ENCODE measurements around the gene EPB41L2.

Gene EPB41L2

DNA sequence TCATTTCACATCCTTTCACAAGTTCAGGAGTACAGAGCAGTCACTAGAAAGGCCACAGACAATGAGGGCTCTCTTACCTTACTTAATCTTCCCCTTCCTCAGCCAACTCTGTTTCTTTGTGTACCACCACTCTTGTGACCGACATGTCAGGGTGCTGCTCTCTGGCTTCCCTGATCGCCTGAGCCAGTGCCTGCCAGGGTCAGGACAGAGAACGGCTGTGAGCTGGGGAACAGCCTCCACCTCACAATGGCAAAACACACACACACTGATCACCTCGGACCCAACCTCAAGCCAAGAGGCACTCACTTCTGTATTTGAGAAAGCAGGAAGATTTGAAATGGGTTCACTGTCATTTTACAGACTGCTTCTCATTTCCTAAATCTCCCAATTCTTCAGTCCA is 205.0 kb downstream of the EPB41L2 start:
- no peak for FAIRE-seq

DNA sequence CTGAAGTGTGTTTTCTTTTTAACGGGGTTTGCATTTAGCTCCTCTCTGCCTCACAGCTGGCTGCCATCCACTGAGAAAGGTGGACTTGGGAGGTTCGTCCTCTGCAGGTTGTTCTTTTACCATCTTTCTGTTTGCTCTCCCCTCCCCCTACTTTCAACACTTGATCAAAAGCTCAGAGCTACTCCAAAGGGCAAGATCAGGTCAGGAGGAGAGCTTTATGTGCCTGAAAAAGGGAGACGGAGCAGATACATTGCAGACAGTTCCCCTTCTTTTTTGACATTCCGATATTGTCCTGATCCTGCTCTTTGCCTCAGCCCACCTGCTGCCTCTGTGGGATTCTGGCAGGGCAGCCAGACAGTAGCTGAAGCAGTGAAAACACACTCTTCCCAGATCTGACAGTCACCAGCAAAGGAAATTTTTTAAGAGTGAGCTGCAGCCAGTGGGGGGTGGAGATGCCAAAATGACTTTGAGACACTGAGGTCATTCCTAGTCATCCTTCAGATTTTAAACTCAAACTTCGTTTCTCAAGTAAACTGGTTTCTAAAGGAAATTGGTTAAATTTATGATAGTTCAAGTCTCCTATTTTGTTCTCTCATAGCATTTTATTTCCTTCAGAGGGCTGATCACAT is 209.4 kb downstream of the EPB41L2 start:
- FAIRE-seq: no peak

DNA sequence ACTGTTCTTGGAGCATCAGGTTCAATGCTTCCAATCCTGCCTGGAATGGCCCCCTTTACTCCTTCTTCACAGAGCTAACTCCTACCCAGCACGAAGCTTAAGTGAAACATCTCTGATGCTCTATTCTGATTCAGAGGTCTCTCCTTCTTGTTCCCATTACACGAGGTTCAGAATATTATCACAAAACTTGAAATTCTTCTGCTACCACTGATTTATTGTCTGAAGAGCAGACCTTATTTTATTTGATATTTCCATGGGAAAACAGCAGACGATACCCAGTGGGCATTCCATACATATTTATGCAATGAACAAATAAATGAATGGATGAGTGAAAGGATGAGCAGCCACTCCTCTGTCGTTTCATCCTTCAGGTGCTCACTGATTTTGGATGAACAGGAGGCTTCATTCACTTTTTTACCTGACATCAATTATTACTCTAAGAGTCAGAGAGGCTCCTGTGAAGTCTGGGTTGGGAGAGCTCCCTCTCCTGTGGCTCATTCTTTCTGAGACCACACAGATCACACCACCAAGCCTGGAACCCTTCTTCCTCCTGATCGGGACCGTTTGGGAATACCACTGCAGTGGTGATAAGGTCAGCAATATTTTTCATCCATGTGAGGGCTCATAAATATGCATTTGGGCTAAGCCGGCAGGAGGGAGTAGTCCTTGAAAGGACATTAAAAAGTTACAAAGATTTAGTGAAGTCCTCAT is 210.0 kb downstream of the EPB41L2 start:
- FAIRE-seq: no peak

DNA sequence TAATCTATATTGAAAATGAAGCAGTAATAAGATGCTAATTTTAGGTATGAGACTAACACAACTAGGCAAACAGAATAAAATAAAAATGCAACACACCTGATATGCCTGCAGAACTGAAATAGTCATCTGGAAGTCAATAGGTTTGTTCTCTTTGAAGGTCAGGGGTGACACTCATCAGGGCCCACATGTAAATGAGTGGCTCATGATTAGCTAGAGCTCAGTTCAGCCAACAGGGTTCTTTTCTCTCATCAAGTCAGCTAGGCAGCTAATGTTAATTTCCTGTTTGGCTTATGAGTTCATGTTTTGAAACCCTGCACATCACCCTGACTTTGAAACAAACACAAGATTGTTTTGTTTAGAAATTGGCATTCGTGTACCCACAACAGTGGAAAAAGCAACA is 212.0 kb downstream of the EPB41L2 start:
- FAIRE-seq: no peak

DNA sequence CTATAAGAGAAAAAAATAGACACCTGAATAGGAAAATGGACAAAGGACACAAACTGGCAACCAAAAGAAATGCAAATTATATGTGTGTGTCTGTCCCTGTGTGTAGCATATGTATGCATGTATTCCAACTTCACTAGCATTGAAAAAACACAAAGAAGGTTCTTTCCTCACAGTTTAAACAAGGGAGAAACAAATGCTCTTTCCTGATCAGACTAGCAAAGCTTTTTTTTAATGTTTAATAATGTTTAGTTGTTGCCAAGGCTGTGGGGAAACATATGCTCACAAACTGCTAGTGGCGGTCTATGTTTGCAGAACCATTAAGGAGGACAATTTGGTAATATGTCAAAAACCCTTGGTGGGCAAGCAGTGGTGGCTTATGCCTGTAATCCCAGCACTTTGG is 213.5 kb downstream of the EPB41L2 start:
- FAIRE-seq: peak; percentile 96

DNA sequence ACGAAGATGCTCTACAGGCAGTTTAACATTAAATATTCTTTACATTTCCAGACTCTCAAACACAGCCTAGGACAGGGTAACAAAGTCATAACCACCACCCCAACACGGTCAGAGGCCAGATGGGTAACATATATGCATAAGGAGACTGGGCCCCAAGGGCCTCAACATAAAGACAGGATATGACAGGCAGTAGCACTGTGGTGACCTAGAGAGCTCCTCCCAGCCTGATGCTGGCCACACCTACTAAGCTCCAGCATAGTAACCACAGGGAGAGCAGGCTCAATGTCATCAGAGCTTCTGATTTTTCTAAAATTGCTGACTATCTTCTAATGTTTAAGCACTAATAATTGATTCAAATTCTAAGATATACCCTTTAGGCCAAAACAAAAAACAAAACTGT is 214.1 kb downstream of the EPB41L2 start:
- no peak for FAIRE-seq

DNA sequence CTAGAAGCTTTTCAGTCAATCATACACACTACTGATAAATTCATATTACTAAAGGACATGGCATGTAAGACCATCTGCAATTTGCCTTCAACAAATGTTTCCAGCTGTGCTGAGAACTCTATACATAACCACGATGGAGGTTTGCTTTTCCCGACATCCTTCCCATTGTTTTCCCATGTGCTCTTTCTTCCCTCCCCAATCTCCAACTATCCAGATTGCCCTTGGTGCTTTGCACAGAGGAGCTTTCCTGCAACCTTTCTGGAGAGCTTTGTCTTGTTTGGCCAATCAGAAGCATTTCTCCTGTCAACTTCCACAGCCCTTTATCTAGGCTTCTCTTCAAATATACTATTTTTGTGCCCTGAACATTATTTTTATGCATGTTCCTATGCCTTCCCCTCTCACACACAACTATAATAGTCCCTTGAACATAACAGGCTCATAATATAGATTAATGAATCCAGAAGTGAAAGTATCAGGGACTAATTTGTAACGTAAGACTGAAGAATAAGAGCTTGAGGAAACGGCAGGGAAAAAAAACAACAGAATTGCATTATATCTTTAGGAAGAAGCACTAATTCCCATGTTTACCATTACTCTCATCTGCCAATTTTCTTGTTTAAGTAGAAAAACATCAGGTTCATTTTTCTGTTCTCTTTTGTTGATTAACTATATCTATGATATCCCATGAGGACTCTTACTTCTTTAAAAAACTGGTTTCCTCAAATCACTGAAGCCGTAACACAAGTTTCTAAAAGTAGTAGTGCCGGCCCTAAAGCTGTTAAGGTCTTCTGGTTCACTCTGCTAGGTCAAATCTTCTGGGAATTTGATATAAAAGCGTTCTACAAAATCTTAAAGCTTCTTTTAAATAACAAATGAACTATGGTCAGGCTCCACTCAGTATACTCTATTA is 215.8 kb downstream of the EPB41L2 start:
- no peak for FAIRE-seq

DNA sequence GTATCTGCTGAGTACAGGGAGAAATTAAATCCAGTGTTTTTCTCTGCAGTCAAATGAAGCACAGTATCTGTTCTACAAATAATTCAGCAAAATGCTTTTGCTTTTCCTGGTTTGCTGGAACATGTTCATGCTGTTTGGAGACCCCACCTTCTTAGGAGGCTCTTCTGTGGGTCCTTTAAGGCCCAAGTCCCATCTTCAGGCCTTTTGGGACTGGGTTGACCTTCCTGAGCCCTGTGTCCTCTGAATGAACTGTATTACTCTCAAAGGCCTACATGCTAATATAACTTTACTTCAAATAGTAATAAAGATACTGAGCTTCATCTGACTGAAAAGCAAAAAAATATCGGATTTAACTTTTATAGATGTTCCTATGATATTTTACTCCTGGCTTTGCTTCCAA is 216.5 kb downstream of the EPB41L2 start:
- no peak for FAIRE-seq

DNA sequence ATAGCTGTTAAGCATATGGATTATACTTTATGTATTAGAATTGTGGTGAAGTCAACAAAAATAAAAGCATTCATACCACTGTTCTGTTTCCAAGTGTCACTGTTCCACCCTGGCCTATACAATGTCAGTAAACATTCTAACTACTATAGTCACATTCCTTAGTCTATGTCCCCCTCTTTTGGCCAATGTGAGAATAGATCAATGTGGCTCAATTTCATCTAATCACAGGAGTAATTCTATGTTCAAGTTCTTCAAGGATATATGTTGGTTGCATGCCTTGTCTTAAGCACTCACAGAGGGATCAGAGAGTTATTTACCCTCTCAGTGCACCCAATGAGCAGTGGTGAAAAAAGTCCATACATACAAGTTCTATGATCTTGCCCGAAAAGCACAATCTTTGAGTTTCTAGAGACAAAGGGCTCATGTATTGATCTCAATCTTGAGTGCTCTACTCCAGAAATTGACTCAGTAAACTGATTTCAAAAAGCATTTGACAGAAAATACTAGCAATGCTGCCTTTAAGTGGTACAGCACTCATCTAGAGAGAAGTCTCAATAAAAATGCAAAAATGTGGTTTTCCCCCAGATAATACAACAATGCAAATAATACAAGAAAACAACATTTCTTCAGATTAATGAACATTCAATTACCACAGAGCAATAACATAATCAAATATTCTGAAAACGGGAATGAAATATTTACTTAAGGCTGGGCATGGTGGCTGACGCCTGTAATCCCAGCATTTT is 219.3 kb downstream of the EPB41L2 start:
- peak; percentile 76 for FAIRE-seq

DNA sequence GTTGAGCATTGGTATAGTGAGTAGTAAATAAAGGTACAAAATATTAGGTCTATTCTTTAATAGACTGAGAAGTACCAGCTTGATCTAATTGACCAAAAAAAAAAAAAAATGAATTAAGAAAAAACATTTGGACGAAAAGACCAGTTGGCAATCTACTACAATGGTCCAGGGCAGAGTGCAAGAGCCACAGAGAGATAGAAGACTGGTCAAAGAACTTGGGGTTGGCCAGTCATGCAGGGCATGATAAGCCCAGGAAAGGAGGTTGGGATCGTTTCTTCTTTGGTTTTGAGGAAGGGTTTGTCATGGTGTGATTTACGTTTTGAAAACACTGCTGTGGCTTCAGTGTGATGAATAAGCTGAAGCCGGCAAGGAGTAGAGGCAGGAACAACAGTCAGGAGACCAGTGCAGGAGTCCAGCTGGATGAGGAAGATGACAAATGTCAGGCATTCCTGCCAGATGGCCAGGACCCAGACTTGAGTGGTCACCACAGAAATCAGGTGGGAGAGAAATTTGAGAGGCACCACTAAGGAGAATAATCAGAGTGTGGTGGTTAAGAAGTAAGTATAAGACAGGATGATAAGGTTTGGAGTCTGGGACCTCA is 221.8 kb downstream of the EPB41L2 start:
- FAIRE-seq: no peak

DNA sequence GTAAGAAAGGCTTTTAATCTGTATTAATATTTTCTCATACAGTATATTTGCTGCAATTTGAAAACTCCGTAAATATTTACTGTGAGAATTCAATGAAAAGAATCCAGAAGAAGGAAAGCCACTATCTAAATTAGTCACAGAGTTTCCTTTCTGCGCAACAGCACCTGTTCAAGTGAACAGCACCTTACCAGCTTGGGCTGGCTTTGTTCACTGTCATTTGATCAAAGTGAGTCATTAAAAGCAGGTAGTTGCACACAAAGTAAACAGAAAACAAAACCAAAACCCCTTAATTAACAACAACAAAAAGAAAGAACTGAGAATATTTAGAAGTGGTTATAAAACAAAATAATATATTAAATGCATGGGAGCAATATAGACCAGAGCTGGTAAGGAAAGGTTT is 223.0 kb downstream of the EPB41L2 start:
- no peak for FAIRE-seq

DNA sequence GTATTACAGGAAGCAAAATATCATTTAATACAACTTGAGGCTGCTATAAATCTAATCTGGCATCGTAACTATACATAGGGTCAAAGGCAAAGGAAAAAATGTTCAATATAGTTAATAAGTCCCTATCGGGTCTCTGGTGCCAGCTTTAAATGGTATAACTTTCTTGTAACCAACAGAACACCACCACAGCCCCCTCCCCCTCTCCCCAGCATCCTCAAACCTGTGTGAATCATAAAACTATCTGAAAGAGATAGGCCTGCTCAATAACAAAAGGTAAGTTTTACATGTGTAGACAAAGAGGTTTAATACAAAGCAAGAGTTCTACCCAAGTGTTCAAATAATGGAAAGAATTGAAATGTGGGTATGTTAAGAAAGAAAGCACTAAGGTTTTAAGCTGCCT is 223.7 kb downstream of the EPB41L2 start:
- FAIRE-seq: no peak

DNA sequence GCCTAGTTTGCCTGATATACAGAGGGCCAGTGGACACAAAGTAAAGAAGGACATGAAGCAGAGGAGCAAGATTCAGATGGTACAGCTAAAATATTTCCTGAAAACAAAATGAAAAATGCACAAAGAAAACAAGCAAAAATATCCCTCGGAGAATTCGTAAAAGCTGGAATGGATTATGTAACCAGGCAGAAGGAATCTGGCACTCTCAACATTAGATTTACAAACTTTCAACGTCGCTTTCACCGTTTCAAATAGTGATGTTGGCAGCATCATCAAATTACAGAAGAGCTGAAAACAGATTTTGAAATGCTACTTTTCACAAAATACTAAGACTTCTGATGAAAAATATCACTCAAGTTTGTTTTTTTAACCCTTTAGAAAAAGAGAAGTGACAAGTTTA is 224.1 kb downstream of the EPB41L2 start:
- no peak for FAIRE-seq

DNA sequence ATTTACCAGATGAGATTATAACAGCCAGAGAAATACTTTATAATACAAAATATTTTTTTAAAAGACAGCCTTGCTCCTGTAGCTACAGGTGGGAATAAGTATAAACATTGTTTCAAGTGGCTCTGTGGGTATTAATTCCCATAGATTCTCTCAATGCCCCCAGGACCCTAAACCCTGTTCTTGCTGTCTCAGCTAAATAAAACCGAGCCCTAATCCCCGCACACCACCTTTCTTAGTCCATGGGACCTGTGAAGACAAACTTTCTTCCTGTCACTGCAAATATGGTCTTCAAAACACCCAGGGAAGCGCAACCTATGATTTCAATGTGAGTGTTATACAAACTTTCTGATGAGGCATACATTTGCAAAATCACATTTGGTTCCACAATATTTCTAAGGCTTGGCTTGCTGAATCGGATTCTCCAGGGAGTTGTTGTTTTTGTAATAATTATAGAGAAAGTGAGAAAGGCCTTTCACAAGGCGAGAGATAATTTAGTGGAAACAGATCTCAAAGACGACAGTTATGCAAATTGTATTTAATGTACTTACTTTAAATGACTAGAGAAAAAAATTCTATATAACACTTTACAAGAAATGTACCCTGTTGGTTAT is 224.7 kb downstream of the EPB41L2 start:
- no peak for FAIRE-seq

DNA sequence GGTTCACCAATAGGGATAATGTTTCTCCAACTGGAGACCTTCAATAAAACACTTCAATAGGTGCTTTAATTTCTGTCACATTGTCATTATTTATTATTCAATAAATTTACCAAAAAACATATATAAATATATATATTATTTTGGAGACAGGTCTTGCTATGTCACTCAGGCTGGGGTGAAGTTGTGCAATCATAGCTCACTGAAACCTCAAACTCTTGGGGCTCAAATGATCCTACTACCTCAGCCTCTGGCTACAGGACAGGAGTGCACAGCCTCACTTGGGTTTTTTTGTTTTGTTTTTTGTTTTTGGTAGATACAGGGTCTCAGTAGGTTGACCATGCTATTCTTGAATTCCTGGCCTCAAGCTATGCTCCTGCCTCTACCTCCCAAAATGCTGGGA is 226.0 kb downstream of the EPB41L2 start:
- no peak for FAIRE-seq

DNA sequence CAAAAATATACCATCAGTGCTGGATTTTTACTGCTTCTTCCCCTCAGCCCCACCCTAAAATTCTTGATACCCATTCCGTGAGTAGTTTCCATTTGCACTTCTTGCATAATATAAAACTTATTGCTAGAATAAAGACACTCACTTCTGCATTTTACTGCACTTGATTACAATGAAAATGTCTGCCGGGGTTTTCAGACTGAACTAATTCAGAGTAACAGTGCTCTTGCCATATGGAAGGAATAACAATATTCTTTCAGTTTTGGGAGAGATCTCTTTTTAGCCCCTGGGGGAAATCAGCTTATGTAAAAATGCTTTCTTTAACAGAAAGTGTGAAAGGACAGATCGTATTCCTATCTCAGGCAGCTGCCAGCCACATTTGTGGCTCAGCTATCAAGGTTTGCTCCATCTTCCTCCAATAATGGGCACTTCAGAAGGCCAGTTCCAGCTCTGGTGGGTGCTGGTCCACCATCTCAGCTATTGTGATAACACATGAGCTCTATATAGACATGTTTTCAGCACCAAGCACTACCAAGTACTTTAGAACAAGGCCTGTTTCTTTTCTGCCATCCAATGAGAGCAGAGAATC is 226.9 kb downstream of the EPB41L2 start:
- FAIRE-seq: no peak

DNA sequence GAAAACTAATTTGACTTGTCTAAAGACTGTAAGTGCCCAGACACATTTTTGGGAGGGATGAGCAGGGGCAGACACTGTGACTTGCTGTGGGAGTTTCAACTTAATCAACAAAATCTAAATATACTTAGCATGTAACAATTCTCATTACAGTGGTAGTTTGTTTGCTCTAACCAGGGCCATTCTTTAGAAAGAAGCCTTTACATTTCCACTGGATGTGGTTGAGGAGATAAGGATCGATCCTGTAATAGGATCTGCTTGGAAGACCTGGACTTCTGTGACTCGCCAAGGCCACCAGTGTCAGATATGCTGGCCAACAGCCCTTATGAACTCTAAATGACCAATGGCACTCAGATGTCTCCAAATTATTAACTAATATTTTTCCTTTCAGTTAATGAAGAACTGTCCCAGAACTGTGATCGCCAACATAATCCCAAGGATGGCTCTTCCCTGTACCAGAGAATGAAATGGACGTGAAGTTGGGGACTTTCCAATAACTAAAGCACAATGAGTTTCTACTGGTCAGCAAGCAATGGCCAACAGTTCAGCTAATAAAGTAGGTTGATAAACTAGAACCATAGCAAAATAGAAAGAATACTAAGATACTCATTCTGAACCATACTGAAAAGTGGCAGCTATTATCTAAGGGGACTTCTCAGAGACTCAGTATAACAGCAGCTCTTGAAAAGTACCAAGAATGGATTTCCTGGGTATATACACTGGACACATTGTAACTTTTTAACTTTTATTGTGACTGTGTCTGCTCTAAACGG is 228.4 kb downstream of the EPB41L2 start:
- no peak for FAIRE-seq

DNA sequence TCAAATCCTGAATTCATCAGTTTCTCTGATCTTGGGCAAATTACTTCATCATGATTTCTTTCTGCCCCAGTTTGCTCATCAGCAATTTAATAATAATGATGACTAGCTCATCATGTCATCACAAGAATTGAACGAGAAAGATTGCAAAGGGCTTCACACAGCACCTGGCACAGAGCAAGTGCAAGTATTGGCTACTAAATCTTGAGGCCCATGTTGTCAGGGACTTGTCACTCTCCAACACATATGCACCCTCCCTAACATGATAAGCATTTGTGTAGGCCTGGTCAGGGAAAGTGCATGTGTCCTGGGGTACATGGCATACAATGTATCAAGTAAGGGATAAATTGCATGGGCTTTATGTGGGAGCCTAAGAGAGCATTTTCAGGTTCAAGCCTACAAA is 229.5 kb downstream of the EPB41L2 start:
- no peak for FAIRE-seq

DNA sequence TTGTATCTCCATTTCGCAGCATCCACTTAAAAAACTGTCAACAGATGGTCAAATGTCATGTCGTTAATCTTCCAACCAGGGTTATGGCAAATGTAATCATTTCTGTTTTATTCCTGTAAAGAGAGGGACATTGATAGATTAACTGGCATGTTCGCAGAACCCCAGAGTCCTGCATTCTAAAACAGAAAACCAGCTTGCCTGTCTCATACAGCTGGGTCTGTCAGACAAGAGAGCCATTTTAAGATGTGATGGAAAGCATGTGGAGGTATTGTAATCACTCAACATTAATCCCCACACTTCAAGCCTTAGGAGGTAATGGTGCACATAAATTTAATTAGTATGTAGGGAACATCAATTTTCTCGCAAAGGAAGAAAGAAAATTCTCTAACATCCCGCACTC is 231.4 kb downstream of the EPB41L2 start:
- FAIRE-seq: no peak

DNA sequence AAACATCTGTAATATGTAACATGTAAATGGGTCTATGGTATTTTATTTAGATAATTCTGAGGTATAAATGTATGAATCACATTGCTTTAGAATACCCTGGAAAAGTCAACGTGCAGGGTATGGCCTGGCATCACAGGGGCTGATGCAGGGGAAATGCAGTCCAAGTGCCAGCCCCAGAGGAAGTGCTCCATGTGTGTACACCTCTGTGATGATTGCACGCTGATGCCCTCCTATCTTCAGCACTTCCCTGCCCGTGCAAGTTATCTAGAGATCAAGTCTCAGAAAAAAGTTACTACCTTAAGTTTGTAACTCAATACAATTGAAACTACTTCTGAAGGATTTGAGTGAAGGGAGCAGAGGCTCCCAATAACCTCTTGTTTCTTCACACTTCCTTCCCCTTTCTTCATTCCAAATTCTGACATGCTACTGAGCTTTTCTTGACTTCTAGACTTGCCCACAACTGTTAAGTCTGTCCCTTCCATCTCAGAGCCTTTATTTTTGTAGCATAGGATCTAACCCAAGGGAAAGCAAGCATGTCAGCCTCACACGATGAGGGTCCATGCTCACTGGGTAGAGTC is 233.6 kb downstream of the EPB41L2 start:
- FAIRE-seq: no peak

All from islet of Langerhans (tissue), 1 donor.